Left colon (tissue), 2 donors: Measurements from ENCODE around the gene TOP2A. TPM values are rescaled to one million over a fixed set of nuclear protein-coding genes. Genes with fewer than 3 reads are reported as not detected.

Source experiments
- ATAC-seq: fragments of 200-7000 bp; cut with Tn5 transposase; one replicate; pipeline ENCODE4 v1.9.1; 2020; ENCODE audit warnings: mild to moderate bottlenecking, moderate library complexity
- DNase-seq, 2 donors: peaks; one replicate each; pipeline ENCODE4 v3.0.0-alpha.2; 2020
- intact Hi-C, 2 donors: fragments of 100-400 bp; cut with DNase I in 1 of 2; cut with micrococcal nuclease in 1 of 2; formaldehyde crosslinking; loops; one replicate each; pipeline versions ENCODE4 v1.11.2 to v1.14.0; 2022; cut with DNase I, micrococcal nuclease
- total RNA-seq, 2 donors: library from RNA; stranded (reverse); fragmentation: NEBNext Ultra II Directional; extraction: Animal tissue kit (Norgen Biotek cat#: 25700); gene quantifications; one replicate each; pipeline ENCODE4 v1.2.1, GENCODE V29; 2021
- donor health status: DM: no; HTN: no; CAD: no.
- donor health status: DM: yes; HTN: yes; CAD: no.

TOP2A gene
- total RNA-seq, 2 donors from 2014 or later = 10.9 to 30.3 TPM

DNA sequence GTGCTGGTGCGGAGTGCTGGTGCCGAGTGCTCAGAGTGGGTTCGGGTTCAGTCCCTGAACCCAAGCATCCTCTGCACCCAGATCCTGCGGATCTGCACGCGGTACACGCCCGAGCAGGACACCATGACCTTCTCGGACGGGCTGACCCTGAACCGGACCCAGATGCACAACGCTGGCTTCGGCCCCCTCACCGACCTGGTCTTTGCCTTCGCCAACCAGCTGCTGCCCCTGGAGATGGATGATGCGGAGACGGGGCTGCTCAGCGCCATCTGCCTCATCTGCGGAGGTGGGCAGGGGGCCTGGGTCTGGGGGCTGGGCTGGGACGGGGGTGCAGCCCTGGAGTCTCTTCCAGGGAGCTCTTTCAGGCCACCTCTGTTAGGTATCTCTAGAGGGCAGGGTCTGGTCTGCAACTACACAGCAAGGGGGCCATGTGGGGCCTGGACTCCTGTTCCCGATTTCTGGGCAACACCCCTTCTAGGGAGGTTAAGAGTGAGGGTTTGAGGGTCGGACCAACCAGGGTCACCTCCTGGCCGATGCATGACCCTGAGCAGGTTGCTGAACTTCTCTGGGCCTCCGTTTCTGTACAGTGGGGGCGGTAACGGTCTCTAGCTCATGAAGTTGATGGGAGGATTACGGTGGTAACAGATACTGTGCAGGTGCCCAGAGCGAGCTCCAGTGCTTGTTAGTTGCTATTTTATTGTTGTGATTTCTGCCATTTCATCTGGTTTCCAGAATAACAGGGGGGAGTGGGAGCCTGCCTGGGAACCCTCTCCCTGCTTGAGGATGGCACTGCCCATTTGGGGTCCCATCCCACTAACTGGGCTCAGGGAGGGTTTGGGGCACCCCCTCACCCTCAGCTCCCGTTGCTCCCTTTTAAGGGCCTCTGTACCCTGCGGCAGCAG lies 63.2 kb downstream of the TOP2A start:
- DNase-seq (no peak), ATAC-seq (no peak)
- intact Hi-C loops = loop anchor here (2.0 to 10.0 kb wide), 3 partner anchors 47 to 160 kb away; partner anchors contain the start of gene RARA (in 1 of the 2)

DNA sequence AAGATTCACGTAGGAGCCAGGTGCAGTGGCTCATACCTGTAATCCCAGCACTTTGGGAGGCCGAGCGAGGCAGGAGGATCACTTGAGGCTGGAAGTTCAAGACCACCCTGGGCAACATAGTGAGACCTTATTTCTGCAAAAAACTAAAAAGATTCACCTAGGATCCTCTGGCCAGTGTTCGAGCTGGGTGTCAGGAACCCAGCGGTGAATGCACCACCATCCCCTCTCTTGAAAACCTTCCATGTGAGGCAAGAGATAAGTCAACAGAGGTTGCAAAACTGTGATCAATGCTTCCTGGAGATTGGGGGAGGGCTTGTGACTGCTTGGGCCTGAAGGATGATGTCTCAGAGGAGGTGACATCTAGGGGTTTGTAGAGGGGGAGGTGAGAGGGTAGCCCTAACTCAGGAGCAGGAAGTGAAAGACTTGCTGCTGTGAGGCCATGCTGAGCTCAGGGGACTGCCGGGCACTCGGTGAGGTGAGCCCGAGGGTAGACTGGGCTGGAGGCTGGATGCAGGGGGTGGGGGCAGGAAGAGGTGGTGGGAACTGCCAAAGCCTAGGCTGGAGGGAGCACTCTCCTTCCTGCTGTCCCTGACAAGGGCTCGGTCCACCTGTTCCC lies 64.8 kb downstream of the TOP2A start:
- DNase-seq (no peak), ATAC-seq (no peak)
- intact Hi-C loops = loop anchor here (5.0 to 10.0 kb wide), 2 partner anchors 46 to 158 kb away; partner anchors contain the start of gene RARA (in 1 of the 2)

DNA sequence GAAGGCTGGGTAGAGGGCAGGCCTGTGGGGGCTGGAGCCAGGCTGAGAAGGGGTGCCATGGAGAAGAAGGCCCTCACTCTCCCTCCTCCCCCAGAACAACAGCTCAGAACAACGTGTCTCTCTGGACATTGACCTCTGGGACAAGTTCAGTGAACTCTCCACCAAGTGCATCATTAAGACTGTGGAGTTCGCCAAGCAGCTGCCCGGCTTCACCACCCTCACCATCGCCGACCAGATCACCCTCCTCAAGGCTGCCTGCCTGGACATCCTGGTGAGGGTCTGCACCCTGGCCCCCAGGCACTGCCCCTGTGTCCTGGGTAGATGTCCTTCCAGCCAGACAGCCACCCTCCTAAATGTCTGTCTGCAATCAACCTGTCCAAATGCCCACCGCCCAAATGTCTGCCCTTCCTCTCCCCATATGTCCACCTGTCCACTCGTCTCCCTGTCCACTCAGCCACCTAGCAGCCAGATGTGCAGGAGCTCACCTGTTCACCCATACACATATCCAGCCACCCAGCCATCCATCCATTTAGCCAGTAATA lies 65.4 kb downstream of the TOP2A start:
- peak; percentile 12 for ATAC-seq
- intact Hi-C loops = loop anchor here (5.0 to 10.0 kb wide), 2 partner anchors 45 to 158 kb away; partner anchors contain the start of gene RARA (in 1 of the 2)
- DNase-seq = no peak

DNA sequence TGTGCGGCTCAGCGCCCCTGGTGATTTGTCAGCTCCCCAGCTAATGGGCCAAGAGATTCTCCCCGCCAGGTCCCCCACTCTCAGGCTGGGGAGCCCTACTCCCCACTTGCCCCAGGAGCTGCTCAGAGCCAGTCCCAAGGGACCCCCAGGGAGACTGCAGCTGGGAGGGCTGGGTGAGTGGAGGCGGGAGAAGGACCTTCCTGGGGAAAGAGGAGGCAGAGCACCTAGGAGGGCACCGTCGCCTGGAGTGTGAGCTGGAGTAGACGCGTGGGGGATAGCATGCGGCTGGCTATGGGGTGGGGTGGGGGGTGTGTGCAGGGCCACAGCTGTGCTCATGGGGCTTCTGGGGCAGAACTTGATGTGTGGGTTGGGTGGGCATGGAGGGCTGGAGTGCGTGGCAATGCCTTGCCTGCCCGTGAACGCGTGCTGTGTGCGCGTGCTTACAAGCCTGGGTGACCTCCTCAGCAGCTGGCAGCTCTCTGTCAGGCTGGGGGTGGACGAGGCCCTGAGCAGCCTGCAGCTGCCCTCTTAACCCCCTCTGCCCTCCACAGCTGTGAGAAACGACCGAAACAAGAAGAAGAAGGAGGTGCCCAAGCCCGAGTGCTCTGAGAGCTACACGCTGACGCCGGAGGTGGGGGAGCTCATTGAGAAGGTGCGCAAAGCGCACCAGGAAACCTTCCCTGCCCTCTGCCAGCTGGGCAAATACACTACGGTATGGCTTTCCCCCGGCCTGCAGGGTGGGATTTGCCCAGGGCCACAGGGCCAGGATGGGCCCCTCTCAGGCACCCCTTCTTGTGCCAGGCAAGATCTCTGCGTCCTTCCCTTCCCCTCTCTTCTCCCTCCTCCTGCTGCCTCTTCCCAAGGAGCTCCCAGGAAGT lies 66.1 kb downstream of the TOP2A start:
- no peak for DNase-seq
- no peak for ATAC-seq
- intact Hi-C loops = loop anchor here (5.0 to 10.0 kb wide), 2 partner anchors 44 to 157 kb away; partner anchors contain the start of gene RARA (in 1 of the 2)

DNA sequence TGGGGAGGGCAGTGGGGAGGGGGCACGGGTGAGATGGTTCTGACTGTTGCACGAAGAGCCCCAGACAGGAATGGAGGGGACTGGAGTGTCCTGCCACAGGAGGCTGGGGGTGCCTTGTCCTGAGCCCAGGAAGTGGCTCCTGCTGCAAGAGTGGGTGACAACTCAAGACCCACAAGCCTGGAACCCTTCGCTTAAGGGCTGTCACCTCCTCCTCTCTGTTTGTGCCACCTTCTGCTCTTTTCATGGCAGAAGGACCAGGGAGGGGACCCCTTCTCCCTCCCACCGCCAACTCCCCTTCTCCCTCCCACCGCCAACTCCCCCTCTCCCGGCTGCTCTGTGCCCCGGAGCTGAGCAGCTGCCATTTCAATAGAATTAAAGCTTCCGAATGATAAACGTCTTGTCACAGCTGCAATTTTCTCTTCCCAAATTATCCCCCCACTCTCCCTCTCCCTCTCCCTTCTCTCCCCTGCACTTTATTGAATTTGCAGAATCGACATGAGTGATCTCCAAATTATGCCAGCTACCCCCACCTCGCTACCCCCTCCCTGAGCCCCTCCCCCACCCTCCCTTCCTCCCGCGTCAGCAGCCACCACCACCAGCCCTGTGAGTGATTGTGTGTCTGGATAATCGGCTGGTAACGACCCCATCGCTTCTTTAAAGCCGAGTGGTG lies 66.9 kb downstream of the TOP2A start:
- intact Hi-C loops = loop anchor here (5.0 to 10.0 kb wide), 2 partner anchors 44 to 156 kb away; partner anchors contain the start of gene RARA (in 1 of the 2)
- DNase-seq (no peak), ATAC-seq (no peak)

DNA sequence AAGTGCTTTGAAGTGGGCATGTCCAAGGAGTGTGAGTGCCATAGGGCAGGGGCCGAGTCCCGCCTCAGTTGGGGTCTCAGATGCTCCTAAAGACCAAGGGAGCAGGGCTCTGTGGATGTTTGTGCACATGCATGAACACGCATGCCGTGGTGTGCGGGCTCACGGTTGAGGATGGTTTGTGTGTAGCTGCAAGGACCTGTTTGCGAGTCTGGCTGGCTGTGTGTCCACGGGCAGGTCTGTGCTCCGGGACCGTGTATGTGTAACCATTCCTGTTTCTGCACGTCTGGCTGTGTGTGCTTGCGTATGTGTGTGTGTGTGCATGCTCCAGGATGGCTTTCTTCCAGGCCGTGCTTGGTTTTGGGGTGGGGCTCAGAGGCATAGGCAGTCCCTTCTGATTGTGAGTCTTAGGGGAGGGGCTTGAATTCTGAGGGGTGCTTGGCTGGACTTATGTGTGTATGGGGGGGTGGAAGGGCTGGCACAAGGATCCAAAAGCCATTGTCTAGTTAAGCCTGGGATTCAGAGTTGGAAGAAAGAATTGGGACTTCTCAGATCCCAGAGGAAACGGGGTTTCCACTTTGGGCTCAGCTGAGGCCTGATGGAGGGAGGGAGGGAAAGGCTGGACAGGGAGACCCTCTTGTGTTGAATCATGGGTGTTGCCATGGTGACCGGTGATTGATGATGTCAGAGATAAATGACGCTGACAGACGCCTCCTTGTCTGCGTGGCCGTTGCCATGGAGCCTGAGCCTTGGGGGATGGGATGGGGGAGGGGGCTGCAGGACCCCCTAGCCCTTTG lies 67.6 kb downstream of the TOP2A start:
- intact Hi-C loops = loop anchor here (5.0 to 10.0 kb wide), 2 partner anchors 43 to 155 kb away; partner anchors contain the start of gene RARA (in 1 of the 2)
- DNase-seq = no peak
- ATAC-seq = no peak

DNA sequence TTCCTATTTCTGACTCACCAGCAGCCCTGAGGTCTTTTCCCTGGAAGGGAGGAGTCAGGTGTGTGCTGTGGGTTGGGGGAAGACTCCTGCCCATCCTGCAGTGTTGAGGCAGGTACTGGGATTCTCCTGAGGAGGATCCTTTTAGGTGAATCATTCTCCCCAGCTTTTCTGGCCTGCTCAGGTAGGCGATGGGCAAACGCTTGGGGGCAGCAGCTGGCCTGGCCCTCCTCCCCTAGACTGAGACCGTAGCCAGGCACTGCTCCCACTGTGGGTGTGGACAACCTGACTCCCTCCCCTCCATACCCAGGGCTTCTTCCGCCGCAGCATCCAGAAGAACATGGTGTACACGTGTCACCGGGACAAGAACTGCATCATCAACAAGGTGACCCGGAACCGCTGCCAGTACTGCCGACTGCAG lies 68.2 kb downstream of the TOP2A start:
- no peak for DNase-seq
- ATAC-seq = no peak
- intact Hi-C loops = no loop called here

DNA sequence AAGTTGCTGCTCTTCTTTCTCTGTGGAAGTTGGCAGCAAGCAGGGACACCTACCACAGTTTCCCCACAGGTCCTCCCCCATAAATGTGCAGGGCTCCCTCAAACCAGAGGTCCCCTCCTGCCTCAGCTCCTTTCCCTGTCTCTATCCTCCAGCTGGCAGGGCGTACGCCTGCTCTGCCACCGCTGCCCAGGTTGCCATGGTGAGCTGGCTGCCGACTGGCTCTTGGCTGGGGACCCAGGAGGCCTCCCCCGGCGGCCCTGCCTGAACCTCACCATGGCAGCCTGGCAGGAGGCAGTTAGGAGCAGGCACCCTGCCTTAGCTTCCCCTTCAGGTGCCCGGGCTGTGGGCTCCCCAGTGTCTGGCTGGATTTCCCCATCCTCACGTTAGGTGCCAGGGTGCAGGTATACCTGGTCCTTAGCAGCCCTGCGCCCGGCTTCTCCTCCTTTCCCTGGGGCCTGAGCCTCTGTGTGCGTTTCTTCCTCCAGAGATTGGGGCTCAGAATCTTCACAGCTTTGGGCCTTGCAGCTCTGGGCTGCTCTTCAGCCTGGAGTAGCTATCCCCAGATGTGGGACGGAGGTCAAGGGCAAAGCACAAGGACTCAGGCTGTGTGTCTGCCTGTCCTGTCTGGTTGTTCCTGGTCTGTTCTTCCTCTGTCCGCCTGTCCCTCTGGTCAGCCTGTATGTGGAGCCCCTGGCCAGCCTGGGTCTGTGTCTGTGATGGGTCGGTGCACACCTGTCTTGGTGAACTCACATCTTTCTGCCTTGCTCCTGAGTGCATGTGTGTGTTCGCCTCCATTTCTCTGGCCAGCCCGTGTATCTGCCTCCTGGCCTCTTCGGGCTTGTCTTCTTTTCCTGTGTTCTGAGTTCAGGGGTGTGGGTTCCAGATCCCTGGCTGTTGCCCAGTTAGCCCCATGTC lies 68.9 kb downstream of the TOP2A start:
- intact Hi-C loops = no loop called here
- DNase-seq = peak; percentile 54 to 56
- ATAC-seq = no peak

DNA sequence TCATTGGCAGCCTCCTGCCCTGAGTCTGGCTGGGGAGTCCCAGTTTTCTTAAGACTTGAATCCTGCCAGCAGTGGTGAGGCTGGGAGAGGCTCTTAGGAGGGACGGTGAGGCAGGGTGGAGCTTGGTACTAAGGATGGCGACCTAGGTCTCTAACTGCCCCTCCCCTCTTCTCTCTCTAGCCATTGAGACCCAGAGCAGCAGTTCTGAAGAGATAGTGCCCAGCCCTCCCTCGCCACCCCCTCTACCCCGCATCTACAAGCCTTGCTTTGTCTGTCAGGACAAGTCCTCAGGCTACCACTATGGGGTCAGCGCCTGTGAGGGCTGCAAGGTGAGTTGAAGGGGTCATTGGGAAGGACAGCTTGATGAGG lies 69.6 kb downstream of the TOP2A start:
- intact Hi-C loops = no loop called here
- DNase-seq (no peak), ATAC-seq (no peak)

DNA sequence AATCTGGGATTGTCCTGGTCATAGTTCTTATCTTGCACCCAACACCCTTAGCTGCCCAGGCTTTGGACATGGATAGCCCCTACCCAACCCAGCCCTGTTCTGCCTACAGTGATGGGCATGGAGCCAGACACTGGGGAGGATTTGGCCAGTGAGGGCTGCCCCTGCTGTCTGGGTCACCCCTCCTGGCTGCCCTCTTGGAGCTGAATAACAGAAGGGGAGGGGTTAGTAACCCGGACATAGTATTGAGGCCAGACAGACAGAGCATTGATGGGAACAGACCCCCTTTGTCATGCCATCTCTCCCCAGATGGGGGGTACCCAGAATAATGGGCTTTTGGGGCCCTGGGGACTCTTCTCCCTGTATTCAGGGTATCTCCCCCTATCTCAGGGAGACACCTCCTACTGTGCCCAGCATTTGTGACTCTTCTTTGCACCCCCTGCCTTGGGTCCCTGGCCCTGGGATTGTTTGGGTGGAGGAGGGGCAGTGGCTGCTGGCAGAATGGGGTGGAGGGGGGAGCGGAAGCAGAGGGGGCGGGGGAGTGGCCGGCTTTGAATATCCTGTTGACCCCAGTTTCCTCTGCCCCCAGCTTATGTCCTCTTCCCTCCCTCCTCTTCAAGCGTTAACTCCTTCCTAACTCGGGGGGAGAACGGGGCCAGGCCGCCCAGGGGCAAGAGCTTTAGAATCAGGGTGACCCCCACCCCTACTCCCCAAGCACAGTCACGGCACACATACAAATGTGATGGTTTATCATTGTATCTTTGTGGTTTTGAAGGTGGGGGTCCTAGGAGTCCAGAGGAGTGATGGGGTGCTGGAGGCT lies 70.2 kb downstream of the TOP2A start:
- no peak for DNase-seq
- intact Hi-C loops = no loop called here
- no peak for ATAC-seq

DNA sequence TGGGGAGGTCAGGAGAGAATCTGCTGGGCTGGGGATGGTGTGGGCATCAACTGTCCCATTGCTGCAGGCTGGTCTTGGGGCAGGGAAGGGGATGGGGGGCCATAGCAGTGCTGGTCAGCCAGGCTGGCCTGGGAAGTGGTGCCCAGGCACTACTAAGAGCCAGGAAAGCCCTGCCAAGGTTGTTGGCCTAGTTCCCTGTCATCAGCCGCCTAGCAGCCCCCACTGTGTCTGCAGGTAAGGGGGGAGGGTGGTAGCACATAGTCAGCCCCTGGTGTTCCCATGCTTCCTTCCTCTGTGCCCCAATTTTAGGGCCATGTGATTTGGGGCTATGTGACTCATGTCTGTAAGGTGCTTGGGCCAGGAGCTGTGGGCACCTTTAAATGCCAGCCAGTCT lies 70.9 kb downstream of the TOP2A start:
- DNase-seq = no peak
- ATAC-seq = no peak
- intact Hi-C loops = no loop called here

DNA sequence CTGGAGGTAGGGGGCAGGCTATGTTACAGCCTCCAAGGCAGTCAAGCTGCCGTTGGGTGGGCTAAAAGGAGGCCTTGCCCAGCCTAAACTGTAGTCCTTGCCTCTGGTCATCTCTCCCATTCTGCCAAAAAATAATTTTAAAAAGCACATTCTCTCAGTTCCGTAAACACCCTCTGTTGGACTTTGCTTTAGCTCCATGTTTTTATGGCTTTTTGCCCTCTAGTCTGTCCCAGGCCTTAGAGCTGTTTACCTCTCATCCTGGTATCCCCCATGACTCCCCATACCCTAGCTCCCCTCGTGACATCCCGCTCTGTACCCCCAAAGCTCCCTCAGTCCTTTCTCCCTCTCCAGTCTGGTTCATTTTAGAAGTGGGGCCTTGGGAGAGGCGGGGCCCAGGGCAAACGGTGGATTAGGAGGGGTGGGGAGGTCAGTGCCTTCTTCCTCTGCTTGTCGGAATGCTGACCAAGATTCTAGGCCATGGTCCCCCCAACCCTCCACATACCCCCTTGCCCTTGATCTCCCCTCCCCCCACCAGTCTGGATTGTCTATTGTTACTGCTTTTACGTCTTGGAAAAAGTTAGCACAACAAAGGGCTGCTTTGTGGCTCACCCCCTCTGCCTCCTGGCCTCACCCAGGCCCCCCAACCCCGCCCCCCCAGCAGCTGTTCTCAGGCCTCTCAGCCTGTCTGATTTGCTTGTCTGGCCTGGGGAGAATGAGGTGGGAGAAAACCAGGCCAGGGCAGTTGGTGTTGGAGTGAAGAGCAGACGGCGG lies 71.5 kb downstream of the TOP2A start:
- DNase-seq (no peak), ATAC-seq (peak; percentile 28)
- intact Hi-C loops = no loop called here

DNA sequence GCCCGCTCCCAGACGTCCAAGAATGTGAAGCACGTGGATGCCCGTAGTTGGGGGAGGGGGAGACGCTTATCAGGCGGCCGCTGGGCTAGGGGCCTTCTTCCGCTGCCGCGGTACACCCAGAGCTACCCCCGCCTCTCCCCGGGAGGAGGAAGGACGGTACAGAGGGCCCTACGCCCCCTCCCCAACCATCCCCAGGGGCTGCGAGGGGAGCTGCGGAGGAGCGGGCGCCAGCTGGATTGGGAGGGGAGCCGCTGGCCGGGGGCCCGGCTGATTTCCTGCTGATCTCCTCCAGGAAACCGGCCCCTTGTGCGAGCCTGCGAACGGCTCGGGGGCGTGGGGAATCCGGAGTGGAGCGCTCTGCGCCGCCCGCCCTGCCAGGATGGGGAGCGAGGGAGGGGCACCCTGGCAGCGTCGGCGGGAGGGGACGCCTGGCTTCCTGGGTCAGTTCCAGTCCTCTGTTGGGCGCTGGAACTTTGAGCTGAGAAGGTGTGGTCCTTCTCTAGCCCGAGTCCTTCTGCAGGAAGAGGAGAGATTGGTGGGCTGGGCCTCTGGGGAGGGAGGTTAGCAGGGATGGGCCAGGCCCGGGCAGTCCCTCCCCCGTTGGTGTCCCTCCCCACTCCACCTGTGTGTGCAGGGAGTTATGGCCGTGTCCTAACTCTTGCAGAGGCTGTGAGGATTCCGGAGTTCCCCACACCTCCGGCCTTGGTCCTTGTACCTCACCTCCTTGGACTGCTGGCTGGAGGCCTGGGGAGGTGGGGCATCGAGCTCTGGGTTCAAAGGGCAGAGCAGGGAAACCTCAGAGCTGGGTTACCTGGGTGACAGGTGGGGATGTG lies 72.3 kb downstream of the TOP2A start:
- peak; percentile 70 for ATAC-seq
- DNase-seq = peak; percentile 86 to 95
- intact Hi-C loops = no loop called here
